G401.6 (cell line): ENCODE data around the gene NCK1.

Experiments
- FAIRE-seq: peaks from 2 replicates; lab custom pipeline; 2012; peaks lifted over from hg19 to GRCh38; lab: Jason Lieb, UNC

The NCK1 gene

GRCh38 chr3:136861890-136862616 lies at the start of gene NCK1:
Gene NCK1 (plus strand): TSS chr3:136862208. CDS start chr3:136928002, 65,794 bp downstream.
- FAIRE-seq, result peak; percentile 93

GRCh38 chr3:136817448-136817847 lies 44.6 kb upstream of the NCK1 start:
- FAIRE-seq, result no peak

DNA sequence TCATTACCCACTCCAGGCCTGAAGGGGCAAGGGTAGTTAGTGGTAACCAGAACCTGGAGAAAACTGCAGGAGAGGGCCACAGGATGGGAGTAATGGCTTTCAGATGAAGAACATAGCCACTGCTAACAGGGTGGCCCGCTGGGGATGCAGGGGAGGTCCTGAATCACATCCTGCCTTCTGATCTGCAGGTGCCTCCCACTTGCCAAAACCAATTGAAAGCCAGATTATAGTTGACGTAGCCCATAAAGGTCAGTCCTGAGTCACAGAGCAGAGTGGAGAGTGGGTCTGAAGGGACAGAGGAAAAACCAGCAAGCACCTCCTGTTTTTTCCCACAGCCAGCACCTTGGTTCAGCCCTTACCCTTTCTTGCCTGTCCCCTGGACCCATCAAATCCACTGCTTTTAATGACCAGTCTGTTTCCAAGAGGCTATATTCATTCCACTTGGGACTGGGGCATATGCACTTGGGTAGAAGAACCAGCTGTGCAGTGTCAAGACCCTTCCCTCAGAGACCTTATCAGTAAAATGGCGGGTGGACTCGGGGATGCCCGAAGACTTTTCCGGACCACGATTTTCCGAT lies 43.7 kb upstream of the NCK1 start:
- FAIRE-seq, result no peak

GRCh38 chr3:136818769-136819391 lies 43.1 kb upstream of the NCK1 start, which contains the start of gene SLC35G2:
Gene SLC35G2 (plus strand): TSS chr3:136819126. CDS start chr3:136854461, 35,335 bp downstream.
- FAIRE-seq, result no peak

GRCh38 chr3:136819392-136819730 lies 42.6 kb upstream of the NCK1 start:
- FAIRE-seq, result no peak

DNA sequence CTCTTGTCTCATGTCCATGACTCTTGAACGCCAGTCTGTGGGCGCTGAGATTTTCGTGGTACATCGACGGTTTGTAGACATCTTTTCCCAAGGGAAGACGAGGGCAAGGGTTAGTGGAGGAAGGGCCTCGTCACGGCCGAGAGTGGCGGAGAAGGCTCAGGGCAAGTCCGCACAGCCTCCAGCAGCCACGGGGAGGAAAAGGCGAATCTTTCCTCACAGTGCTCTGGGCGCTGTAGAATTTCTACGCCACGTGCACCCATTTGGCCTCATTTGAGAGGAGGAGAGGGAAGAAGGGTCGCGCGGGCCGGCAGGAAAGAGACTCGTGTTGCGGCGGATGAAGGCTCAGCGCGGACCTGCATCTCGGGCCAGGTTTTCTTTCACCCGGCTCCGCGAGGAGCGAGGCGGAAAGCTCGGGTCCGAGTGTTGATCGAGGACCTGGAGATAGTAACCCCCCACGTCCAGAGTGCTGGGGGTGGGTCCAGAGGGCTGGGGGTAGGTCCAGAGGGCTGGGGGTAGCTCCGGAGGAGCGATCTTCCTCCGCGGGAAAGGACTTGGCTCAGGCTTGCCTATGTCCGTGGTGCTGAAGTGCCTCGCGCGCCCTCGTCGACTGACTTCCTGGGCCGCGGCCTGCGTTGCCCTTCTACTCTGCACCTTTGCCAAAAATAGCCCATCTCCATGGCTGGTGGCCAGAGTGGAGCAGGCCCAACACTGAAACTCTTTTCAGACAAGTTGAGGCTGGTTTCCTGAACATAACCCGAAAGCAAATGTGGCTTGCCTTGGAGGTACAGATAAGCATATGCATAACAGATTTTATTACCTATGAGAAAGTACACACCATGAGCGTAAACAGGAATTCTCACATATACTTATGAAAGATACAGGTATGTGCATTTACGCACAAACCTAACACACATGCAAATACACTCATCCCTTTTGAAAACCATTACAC lies 42.0 kb upstream of the NCK1 start:
- no peak for FAIRE-seq

DNA sequence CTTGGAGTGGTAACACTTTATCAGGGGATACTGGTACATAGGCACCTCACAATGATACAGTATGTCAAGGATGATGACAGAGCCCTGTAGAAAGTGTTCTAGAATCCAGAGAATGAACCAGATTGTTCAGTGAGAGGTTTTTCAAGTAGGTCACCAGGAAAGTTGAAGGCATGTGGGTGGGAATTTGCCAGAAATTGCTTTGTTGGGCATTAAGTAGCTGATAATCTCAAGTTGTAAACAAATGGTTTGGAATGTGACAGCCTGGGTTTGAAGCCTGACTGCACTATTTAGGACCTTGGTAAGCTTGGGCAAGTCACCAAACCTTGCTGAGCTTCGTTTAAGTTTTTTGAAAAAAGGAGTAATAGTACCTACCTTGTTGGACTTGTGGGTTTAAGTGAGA lies 30.5 kb upstream of the NCK1 start:
- FAIRE-seq, result no peak

DNA sequence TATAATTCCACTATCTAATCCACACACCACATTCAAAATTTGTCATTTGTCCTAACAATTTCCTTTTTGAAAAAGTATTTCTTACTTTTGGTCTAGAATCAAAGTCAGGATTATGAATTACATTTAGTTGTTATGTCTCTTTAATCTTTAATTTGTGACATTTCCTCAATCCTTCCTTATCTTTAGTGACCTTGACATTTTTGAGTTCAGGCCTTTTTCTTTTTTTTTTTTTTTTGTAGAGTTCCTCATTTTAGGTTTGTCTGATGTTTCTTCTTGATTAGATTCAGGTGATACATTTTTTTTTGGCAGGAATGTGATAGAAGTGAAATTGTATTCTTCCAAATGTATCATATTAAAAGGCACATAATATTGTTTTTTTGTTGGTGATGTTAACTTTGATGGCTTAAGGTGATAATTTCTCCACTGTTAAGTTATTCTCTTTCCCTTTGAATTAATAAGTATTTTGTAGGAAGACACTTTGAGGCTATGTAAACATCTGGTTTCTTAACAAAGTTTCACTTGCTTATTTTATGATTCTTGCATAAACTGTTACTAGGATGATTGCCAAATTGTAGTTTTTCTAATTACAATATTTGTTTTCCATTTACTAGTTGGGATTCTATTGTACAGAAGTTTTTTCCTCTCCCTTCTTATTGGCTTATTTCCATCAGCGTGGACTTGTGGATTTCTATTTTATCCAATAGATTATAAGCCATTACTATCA lies 26.8 kb upstream of the NCK1 start:
- FAIRE-seq, result peak; percentile 70

- FAIRE-seq, result no peak
These were observed 26.0 kb upstream of the NCK1 start for GRCh38 chr3:136835813-136836510.

- FAIRE-seq, result no peak
These were observed 25.4 kb upstream of the NCK1 start for GRCh38 chr3:136836511-136837156.

GRCh38 chr3:136838641-136839555 lies 23.1 kb upstream of the NCK1 start:
- FAIRE-seq, result no peak

DNA sequence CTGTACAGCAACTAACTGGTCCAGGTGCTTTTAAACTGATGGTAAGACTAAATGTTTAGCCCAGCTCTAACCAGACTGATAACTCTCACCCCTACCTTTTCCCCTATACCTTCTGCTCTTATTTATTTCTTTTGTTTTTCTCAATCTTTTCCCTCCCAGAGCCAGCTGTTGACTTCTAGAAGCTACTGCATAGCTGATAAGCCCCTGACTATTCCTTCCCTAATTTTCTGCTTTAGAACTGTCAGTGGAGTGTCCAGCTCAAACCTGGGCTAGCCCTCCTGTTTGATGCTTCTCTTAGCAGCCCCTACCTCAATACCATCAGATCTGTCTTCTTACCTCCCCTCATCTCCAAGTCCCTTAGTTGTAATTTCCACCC lies 22.5 kb upstream of the NCK1 start:
- no peak for FAIRE-seq

DNA sequence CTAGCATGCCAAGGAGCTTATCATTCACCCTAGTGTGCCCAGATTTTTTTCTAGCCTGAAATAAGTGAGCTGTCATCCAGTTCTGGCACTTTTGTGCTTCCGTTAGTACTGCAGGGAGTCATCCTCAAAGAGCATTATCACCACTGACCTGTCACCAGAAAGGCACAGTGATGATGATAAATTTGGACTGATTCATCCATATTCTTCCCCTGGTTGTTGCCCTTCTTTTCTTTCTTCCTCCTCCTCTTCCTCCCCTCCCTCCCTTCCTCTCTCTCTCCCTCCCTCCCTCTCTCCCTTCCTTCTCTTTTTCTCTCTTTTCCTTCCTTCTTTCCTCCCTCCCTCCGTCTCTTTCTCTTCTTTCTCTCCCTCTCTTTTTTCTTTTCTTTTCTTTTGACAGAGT lies 21.8 kb upstream of the NCK1 start:
- FAIRE-seq, result no peak

DNA sequence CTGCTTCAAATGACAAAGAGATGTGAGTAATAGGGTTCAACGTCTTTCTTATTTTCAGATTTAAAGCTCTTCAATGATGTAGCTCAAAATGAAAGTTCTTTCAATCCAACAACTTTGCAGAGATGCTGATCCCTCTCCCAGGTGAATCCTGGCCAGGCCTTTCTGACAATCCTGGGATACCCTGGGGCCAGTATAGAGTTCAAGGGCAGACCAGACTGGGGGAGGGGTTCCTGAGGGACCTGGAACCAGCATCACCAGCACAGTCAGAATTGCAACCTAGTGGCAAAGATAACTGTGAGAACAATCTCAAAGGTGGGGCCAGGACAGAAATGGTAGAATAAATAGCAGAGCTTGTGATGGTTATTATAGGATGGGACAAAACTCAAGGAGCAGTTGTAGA lies 19.7 kb upstream of the NCK1 start:
- FAIRE-seq, result no peak

GRCh38 chr3:136844724-136845123 lies 17.3 kb upstream of the NCK1 start:
- no peak for FAIRE-seq

GRCh38 chr3:136852180-136852579 lies 9.8 kb upstream of the NCK1 start:
- no peak for FAIRE-seq

DNA sequence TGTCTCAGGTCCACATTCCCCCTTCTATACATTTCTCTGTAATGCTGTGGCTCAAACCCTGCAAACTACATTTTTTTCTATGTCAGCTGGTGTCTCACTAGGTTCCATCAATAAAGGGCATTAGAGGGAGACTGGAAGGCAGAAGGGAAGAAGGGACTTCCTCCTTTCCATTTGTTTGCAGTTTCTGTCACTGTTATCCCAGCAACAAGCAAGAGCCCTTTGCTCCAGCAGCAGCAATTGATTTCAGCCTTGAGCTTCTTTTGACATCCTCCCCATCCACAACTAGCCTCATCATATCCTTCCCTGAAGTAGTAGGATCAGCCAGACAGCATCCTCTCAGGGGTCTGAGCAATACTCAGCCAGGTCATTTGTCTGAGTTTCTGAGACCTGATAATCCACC lies 5.3 kb upstream of the NCK1 start:
- no peak for FAIRE-seq

GRCh38 chr3:136858381-136858780 lies 3.6 kb upstream of the NCK1 start:
- no peak for FAIRE-seq

- no peak for FAIRE-seq
These were observed 1.5 kb upstream of the NCK1 start for GRCh38 chr3:136860541-136860940.
